Measurements from ENCODE around the gene SLC16A10.
"Not testable (repeated sequence)": the region's sequence is repeated elsewhere in the genome, so short reads cannot be mapped to it uniquely, and the experiment has no call there.

The SLC16A10 gene

DNA sequence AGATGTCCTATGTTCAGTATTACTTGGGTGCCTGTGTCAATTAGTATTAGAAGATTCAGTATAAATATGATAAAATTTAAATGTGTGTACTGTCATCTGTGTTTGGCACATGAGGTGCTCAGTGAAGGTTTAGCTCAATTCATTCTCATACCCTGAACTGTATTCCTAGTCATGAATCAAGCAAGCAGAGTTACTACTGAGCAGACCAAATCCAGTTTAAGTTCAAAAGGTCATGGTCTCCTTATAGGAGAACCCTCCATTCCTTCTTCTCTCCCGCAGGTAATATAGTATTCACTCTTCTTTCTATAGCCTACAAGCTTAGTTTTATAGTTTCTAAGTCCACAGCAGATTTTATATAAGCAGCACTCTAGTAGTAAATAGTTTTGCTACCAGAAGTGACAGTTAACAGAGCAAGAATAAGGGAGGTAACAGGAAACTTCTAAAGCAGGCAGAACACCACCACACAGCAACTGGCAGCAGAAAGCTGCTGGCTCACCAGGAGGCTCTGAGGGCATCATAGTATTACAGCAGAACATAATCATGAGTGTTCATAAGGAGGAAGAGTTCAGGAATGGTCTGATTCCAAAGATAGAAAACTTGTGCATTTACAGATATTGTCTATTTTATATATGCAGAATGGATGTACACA, 133.2 kb downstream of the SLC16A10 start:
- DNase-seq (ENCODE audit: low spot score): no peak

DNA sequence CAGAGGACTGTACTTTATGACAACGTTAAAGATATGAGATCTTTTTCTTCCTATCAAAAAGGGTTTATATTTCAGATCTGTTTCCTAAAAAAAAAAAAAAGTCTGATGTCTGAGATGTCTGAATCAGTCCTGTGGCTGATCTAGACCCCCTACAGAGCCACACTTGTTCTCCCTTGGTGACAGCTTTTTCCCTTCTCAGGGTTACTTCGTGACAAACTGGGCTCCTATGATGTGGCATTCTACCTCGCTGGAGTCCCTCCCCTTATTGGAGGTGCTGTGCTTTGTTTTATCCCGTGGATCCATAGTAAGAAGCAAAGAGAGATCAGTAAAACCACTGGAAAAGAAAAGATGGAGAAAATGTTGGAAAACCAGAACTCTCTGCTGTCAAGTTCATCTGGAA, 134.5 kb downstream of the SLC16A10 start:
- no peak for DNase-seq (ENCODE audit: low spot score)

DNA sequence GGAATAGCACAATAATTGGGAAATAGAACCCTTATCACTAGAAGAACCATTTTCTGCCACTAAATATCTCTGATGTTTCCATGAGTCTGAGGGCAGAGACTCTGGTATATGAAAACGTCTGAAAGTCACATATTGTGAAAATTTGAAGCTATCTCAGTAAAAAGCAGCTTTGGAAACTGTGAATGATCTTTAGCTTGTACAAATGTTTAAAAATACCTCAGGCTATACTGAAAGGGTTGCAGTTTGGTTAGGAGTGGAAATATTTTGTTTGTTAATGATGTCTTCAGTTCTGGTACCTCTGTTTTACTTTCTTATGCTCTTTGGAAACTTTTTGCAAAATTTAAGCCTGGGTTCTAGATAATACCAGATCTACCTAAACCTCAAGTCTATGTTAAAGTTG, 135.0 kb downstream of the SLC16A10 start:
- DNase-seq (ENCODE audit: low spot score): no peak

DNA sequence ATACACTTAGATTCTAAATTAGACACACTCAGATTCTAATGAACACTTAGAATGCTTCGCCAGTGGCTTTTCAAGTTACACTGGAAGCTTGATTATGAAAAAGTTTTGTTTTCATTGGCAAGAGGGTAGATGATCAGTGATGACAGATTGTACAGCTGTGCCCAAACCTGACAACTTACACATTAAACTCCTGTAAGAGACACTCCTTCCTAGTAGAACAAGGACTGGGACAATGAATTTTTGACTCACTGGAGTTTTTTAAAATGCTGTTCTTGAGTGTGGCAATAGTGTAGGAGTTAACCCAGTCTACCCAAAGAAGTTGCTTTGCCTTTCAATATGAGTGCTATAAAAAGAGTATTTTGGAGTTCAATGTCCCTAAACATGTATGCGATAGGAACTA, 140.8 kb downstream of the SLC16A10 start:
- DNase-seq (ENCODE audit: low spot score): no peak

DNA sequence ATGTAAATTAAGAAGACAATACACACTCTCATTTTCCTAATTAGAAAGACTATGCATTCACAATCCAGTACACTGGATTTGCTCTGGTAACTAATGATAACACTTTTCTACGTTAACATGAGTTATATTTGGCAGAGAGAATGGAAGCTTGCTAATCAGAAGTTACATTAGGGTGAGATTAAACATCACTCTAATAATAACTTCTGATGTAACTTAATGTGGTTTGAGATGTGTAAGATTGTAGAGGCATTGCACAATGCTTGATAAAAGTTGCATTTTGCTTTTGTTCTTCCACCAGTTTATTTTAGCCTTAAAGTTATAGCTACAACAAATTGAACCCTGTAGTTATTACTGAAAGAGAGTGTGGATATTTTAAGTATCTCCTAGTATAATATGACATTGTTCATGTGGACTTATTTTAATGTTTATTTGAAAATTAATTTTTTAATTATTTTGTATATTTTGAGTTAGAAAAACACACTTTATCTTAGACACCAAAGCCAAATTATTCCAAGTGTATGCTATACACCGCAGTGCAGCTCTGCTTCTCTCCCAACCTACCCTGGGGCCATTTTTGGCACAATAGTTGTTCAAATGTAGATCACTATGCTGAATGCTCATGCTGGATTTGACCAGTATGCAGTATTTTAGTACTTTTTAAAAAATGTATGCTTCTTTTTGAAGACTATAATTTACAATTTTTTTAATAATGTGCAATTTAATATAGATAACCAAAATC, 143.2 kb downstream of the SLC16A10 start:
- no peak for DNase-seq (ENCODE audit: low spot score)

DNA sequence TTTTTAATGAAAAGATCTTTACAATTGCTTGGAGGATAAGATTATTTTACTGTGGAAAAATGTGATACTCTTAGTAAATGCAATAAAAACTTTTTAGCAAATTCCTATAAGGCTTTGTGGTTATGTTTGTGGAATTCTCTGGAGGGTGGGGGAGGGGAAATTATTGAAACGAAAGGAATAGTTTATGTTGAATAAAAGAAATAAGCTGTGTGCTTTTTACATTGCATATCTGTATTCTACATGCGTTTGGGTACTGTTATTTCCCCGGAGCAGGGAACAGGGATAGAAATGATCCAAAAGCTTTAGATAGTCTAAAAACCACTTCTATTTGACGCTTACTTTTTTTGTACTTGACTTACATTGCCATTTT, 143.8 kb downstream of the SLC16A10 start:
- DNase-seq (ENCODE audit: low spot score): no peak

DNA sequence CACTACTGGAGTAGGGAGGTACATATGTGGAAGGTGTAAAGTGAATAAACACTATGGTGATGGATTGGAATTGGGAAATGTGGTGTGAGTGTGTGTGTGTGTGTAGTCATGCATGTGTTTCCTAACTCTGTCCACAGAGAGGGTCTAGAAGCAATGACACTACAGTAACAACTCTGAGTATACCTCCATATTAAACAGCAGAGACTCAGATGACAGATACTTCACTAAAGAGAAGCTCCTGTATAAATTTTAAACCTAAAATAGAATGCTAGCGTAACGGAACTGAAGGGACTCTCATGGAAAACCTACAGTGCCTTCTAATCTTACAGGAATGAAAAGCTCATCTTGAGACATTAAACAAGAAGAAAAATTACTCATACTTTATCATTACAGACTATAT, 150.5 kb downstream of the SLC16A10 start:
- no peak for DNase-seq (ENCODE audit: low spot score)

DNA sequence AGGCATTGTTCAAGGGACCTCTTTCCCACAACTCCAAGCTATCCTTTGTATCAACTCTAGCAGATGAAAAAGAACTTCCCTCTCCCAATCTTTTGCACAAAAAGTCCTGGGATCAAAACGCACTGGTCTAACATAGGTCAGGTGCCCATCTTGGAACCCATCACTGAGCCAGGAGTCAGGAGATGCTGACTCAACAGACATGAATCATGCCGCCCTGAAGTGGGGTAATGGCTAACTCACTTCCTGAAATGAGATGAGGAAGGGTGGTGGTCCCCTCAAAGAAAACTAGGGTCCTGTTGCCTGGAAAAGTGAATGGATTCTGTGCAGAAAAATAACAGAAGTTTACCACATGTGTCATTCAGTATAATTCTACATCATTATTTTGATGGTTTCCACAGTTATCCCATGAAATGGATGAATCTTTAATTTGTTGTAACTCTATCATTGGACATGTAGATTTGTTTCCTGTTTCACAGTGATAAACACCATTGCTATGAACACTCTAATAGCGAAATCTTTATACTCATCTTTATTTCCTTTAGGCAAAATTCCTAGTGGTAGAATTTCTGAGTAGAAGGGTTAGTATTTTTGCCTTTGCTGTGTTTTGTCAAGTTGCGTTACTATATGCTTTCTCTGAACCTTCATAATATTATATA, 151.3 kb downstream of the SLC16A10 start:
- no peak for DNase-seq (ENCODE audit: low spot score)

DNA sequence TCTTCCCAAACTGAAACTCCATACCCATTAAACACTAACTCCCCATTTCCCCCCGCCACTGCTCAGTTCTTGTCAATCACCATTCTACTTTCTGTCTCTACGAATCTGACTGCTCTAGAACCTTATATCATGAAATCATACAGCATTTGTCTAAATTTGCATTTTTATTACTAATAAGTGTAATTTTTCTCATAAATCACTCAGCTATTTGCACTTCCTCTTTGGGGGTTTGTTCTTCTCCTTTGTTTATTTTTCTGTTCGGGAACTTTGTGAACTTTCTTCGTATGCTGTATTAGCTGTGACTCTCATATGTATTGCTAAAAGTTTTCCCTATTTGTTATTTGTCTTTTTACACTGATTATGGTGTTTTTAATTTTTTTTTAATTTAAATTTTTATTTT, 152.2 kb downstream of the SLC16A10 start:
- DNase-seq (ENCODE audit: low spot score): no peak

DNA sequence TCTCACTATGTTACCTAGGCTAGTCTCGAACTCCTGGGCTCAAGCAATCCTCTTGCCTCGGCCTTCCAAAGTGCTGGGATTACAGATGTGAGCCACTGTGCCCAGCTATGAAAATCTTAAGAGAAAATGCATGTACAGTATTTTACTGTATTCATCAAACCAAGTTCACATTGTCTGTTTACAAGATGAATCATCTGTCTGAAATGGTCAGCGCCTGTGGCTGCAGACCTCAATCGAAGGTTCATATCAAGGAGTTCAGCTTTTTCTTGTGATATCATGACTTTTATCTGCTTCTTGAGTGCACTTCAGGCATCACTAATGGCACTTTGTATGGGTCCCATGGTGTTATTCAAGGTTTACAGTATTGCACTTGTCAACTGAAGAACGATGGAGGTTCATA, 155.1 kb downstream of the SLC16A10 start:
- DNase-seq (ENCODE audit: low spot score): no peak

DNA sequence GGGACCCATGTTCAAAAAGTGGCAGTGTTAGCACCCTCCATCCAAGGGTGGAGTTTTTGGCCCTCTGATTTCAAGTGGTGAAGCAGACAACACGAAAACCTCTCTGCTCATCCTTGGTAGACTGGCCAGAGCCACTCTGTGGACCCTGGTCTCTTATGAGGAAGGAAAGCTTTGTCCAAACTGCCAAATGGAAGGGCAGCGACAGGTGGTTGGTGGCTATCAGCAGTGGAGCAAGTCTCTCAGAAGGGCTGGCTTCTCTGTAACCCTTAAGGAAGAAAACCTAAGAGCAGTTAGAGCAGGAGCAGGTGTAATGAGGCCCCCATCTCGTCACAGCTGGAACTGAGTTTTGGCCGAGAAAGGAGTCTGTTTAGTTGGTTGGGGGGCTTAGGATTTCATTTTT, 155.8 kb downstream of the SLC16A10 start:
- no peak for DNase-seq (ENCODE audit: low spot score)

DNA sequence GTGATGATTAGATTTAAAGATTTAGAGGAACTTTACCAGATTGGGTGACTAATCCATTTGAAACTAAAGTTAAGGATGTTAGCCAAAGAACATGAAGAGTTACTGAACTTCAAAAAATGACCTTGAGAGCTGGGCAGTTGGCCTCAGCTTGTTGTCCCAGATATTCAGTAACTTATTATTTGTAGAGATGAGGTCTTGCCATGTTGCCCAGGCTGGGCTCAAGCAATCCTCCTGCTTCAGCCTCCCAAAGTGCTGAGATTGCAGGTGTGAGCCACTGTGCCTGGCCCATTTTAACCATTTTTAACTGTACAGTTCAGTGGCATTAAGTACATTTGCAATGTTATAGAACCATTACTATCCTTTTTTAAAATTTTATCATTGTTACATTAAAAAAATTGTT, 161.5 kb downstream of the SLC16A10 start:
- no peak for DNase-seq (ENCODE audit: low spot score)

DNA sequence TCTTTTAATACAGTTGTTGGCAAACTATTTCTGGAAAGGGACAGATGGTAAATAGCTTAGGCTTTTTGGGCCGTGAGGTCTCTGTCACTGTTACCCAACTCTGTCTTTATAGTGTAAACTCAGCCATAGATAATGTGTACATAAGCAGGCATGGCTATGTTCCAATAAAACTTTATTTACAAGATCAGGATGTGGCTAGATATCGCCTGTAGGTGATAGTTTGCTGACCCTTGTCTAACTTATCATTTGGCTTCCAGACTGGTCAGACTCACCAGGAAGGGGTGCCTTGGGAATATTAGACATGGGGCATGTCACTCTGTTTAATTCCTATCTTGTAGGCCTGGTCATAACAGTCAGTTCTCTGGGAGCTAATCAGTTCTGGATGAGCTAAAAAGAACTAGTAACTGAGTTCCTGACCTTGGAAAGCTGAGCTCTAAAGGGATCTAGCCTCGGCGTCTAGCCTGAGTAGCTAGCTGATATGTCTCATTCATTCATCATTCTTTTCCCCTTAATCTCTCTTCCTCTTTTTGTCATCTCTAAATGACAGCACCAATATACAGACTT, 163.6 kb downstream of the SLC16A10 start:
- no peak for DNase-seq (ENCODE audit: low spot score)

DNA sequence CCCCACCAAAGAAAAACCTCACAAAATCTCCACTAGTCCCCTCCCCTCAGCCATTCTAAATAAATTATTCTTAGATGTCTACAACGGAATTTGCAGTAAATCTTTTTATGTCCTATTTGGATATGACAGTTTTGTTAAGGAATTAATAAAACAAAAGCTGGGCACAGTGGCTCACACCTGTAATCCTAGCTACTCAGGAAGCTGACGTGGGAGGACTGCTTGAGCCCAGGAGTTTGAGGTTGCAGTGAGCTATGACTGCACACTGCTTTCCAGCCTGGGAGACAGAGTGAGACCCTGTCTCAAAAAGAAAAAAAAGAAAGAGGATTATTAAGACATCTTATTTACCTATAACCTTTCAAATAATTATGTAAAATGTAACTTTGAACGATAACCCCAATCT, 165.4 kb downstream of the SLC16A10 start:
- no peak for DNase-seq (ENCODE audit: low spot score)

DNA sequence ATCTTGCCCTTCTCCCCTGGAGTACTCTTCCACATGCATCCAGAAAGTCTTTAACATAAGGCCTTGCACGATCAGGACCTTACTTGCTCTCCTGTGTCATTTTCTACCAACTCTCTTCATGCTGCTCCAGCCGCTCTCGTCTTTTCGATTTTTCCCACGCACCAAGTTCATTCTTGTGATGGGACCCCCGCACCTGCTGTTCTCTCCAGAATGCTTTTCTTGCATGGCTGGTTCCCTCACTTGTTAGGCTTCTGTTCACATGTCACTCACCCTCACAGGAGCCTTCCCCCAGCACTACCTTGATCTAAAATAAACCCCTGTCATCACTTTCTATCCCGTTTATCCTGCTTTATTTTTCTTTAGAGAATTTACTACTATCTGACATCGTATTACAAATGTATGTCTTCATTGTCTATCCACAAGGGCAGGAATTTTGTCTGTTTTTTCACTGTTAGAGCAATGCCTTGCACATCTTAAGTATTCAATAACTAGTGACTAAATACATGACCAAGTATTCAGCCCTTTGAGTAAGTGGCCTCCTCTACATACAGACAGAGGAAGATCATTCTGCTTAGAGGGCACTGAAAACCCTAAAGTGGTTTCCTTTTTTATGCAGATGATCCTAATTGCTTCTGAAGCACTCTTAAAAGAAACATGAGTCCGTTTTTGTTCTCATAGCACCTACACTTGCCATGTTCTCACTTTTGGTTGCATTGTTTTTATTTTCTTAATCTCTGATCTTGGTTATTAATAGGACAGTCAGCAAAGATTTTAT, 166.9 kb downstream of the SLC16A10 start:
- DNase-seq (ENCODE audit: low spot score): no peak

DNA sequence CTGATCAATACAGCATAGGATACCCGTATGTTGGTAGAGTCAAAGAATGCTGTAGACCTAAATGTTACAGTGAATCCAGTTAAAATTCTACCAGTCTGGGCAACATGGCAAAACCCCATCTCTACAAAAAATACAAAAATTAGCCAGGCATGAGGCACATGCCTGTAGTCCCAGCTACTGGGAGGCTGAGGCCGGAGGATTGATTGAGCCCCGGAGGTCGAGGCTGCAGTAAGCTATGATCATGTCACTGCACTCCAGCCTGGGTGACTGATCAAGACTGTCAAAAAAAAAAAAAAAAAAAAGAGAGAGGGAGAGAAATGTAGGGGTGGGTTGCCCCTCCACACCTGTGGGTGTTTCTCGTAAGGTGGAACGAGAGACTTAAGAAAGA, 167.5 kb downstream of the SLC16A10 start:
- no peak for DNase-seq (ENCODE audit: low spot score)

DNA sequence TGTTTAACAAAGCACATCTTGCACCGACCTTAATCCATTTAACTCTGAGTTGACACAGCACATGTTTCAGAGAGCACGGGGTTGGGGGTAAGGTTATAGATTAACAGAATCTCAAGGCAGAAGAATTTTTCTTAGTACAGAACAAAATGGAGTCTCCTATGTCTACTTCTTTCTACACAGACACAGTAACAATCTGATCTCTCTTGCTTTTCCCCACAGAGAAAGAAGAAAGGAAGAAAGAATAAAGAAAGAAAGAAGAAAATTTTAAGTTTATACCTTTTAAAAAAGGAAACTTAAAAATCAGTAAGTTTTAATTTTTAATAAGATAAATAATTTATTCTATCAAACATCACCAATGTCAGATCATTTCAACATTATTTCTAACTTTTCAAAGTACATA, 168.5 kb downstream of the SLC16A10 start:
- not testable (repeated sequence) for DNase-seq (ENCODE audit: low spot score)

DNA sequence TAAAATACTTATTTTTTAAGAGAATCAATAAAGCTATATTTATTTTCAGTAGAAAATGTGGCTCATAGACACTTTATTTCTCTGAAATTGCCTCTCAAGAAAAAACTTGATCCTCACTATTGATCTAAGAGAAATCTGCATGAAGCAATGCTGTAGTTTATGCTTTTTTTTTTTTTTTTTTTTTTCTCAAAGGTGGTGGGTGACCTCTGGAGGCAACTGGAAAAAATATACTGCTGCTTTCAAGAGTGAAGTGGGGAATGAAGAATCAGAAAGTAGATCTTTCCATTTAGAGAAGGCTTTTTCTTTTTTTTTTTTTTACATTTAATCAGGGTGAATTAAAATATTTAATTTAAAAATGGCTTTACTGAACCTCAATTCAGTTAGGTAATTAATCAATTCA, 169.3 kb downstream of the SLC16A10 start:
- DNase-seq (ENCODE audit: low spot score): no peak

DNA sequence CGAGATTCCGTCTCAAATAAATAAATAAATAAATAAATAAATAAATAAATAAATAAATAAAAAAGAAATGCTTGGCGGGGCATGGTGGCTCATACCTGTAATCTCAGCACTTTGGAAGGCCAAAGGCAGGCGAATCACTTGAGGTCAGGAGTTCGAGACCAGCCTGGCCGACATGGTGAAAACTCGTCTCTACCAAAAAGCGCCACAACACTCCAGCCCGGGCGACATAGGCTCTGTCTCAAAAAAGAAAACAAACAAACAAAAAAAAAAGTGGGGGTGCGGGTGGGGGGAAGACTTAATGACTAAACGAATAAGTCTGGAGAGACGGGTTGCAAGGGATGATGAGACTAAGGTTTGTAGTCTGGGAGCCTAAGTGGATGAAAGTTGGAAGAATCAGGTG, 170.7 kb downstream of the SLC16A10 start:
- DNase-seq (ENCODE audit: low spot score): no peak

DNA sequence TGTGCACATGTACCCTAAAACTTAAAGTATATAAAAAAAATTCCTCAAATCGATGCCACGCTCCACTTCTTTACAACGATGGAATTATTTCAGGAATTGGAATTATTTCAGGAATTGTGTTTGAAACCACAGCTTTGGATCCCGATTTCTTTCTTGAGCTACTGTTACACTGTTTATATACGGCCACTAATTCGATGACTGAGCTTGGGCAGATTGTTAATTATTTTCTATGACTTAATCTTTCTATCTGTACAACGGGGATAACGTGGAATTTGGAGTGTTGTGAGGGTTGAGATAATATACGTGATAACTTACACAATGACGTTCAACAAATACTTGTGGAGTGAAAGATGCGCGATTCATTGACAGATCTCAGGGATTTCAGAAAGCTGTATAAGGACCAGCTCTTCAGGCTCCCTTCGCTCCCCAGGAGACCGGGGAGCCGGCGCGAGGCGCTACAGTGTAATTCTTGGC, 171.3 kb downstream of the SLC16A10 start:
- DNase-seq (ENCODE audit: low spot score): no peak

DNA sequence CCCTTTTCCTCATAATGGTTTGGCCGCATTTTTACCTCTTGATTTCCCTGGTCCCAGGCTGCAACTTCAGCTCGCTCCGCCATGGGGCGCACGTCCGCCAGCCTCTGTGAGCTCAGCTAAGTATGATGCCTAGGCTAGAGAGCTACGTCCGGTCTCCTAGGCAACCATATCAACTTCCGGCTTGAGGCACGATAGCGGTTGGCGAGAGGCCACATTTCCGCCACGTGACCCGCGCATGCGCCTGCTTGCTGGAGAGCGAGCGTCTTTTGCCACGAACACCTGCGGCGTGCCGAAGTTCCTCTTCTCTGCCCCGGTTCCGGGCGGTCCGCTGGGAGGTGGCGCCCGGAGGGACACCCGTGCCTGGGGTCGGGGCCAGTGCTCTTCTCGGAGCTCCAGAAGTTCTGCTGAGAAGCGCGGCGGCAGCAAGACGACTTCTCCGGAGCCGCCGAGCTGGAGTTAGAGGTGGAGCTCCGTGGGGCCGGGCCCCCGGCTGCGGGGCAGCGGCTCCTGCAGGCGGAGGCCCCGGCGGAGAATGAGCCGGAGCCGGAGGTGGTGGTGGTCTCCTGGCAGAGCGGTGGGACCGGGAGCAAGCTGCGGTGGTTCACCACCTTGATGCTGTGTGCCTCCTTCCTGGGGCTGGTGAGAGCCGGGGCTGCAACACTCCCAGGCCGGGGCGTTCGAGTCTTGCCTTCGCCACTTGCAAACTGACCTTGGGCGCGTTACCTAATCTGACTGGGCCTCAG, 172.0 kb downstream of the SLC16A10 start:
- peak; percentile 100 for DNase-seq (ENCODE audit: low spot score)
